Renal cortical epithelial cell (primary cell): ENCODE results near the gene SYNGR3. TPM values are rescaled to one million over a fixed set of nuclear protein-coding genes. Genes with fewer than 3 reads are reported as not detected.
"Not testable (repeated sequence)": the region's sequence is repeated elsewhere in the genome, so short reads cannot be mapped to it uniquely, and the experiment has no call there.

Experiments
- DNase-seq: peaks from one replicate; pipeline ENCODE4 v3.0.0-alpha.2; 2011; ENCODE audit warnings: low read depth
- total RNA-seq: library from RNA; depleted of rRNA; stranded (reverse); fragments of >200 nt; gene quantifications from 2 replicates; pipeline ENCODE4 v1.2.3, GENCODE V29; 2014

SYNGR3 gene
- total RNA-seq, 1 donor from 2014 or later: 2.0 TPM

DNA sequence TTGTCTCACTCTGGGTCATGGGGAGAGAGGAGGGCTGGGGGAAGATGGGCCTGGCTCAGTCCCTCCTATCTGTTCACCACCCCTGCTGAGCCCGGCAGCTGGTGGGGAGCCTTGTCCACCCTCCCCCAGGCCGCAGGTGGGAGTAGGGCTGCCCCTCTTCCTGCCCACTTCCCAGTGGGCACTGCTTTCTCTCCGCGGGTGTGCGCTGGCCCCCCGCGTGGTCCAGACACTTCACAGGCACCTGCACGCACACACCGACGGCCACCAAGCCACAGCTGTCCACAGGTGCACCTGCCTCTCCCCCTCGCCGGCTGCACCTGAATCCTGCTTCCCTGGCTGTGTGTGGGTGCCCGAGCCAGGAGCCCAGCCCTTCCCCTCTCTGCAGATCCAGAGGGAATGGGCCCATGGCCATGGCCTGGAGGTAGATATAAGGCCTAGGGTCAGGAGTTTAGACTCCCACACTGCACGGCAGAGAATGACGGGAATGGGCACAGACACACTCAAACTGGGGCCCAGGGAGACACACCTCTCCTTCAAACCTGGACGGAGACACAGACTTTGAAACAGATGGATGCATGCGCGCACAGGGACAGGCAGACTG lies 39.0 kb downstream of the SYNGR3 start:
- no peak for DNase-seq

DNA sequence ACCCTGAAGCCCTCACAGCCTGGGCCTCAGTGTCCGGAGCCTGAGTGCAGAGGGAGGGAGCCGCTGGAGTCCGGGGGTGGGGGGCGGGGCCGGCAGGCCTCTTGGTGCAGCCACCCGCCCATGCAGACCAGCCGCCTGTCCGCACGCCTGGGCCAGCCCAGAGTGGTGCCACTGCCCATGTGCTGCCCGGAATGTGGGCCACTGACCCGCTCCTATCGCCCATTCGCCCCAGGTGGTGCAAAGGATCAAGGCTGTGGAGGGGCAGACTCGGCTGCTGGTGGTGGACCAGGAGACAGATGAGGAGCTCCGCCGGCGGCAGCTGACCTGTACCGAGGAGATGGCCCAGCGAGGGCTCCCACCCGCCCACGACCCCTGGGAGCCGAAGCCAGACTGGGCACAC lies 39.6 kb downstream of the SYNGR3 start:
- DNase-seq: no peak

DNA sequence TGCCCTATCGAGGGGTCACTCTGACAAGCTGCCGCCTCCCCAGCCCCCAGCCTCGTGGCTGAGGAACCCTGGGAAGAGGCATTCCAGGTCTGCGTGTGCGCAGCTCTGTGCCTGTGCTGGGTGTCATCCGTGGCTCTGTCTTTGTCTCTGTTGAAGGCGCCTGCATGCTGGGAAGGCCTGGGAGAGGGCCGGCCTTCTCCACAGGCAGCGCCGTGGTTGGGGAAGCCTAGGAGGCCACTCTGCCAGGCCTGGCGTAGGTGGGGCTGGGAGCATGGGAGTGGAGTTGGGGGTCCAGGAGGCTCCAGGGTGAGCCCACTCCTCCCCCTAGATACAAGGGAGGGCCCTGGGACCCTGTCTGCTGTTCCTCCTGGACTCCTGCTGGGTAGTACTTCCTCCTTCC lies 40.3 kb downstream of the SYNGR3 start:
- DNase-seq: no peak

- no peak for DNase-seq
Observed at GRCh38 chr16:2031081-2031577, 41.4 kb downstream of the SYNGR3 start.

GRCh38 chr16:2032285-2033056 lies 42.7 kb downstream of the SYNGR3 start:
- DNase-seq: no peak

GRCh38 chr16:2033057-2033908 lies 43.5 kb downstream of the SYNGR3 start:
- no peak for DNase-seq

DNA sequence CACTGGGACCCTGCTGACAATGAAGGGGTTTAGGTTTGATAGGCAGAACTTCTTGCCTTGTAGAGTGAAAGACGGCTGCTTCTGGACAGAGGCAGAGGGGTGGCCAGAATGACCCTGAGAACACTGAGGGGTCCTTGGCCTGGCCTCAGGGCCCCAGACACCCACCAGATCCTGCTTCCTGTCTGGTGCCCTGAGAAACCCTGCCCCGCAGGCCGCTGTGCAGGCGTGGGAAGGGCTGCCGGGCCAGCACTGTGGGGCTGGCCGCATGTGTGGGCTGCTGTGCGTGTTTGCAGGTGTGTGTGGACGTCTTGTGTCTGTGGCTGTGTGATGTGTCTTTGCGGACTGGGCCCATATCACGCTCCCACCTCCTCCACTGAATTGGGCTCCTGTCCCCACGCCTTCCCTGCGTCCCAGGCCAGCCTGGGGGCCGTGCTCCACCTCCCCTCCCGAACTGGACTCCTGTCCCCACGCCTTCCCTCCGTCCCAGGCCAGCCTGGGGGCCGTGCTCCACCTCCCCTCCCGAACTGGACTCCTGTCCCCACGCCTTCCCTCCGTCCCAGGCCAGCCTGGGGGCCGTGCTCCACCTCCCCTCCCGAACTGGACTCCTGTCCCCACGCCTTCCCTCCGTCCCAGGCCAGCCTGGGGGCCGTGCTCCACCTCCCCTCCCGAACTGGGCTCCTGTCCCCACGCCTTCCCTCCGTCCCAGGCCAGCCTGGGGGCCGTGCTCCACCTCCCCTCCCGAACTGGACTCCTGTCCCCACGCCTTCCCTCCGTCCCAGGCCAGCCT lies 44.3 kb downstream of the SYNGR3 start:
- not testable (repeated sequence) for DNase-seq

- DNase-seq: no peak
Observed at GRCh38 chr16:2034696-2035430, 45.1 kb downstream of the SYNGR3 start.

GRCh38 chr16:2035431-2036199 lies 45.8 kb downstream of the SYNGR3 start:
- no peak for DNase-seq

DNA sequence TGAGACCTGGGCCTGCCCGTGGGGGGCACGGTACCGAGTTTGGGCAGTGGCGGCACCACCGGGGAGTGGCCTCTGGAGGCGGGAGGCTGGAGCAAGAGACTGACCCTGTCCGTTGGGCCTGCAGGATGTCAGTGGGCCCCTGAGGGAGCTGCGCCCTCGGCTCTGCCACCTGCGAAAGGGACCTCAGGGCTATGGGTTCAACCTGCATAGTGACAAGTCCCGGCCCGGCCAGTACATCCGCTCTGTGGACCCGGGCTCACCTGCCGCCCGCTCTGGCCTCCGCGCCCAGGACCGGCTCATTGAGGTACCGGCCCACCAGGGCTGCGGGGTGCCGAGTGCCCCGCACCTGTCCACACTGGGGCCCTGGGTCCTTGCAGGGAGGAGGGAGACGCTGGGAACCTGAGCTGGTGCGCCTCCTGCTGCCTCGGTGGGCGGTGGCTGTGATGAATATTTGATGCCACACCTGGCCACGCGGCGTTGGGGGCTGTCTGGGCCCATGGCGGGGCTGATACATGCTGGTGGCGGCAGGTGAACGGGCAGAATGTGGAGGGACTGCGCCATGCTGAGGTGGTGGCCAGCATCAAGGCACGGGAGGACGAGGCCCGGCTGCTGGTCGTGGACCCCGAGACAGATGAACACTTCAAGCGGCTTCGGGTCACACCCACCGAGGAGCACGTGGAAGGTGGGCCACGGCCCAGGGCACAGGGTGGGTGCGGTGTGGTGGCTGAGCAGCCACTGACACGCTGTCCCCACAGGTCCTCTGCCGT lies 46.6 kb downstream of the SYNGR3 start:
- DNase-seq: no peak

- DNase-seq: no peak
Observed at GRCh38 chr16:2037115-2037514, 47.3 kb downstream of the SYNGR3 start.

GRCh38 chr16:2037647-2038381 lies 48.0 kb downstream of the SYNGR3 start:
- DNase-seq: no peak

DNA sequence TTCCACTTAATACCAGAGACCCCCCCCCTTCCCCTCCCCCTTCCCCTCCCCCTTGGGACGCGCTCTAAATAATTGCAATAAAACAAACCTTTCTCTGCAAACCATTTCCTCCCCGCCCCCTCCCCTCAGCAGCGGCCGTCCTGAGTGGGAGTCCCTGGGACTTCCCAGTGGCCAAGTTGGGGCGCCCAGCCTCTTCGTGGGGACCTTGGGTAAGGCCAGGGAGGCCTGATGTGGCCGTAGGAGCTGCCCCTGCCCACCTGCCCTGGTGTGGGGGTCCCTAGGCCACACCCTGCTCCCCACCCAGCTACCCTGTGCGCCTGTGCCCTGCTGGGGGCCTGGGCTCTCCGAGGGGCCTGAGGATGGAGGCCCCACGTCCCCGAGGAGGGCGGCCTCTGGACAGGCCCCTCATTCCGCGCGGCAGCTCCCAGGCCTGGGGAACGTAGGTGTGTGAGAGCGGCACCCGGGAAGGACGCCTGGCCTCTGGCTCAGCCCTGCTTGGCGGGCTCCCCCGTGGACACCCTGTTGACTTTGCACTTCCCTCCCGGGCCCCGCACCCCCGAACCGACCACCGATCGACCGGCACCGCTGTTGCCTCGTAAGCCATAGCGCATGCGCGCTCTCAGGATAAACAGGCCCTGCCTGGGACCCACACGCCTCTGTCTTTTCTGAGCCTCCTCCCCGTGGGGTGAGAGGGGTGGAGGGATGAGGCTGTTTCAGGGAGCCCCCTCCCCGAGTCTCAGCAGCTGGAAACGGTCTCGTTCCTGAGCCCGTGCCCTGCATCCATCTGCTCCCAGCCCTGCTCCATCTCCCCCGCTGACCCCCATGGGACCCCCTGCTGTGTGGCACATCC lies 48.8 kb downstream of the SYNGR3 start:
- DNase-seq: no peak

GRCh38 chr16:2039274-2040031 lies 49.7 kb downstream of the SYNGR3 start:
- no peak for DNase-seq

DNA sequence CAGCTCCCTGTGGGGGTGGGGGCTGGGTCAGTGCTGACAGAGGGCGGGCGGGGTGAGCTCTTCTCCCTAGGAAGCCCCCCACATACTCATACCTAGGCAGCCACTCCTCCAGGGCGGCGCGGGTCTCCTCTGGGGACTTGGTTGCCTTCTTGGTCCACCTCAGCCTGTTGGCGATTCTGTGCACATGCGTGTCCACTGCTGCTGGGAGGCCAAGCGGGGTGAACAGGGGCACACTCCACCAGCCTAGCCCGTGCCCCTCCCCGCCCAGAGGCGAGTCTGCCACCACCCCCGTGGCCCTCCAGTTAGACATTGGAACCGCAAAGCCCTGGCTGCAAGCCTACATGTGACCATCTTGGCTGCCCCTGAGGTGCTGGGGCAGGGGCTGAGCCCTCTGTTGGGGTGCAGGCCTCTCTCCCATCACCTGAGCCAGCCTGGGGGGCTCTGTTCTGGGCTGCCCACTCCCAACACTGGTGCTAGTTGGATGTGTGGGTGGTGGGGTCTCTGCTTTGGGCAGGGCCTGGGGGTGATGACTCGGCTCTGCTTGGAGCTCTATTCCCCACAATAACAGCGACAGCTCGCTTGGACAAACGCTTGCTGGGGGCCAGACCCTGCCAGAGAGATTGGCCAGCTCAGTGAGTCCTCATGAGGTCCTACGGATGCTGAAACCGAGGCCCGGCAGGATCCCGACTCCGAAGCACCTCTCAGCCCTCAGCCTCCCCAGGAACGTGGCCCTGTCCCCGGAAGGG lies 50.4 kb downstream of the SYNGR3 start:
- DNase-seq: no peak
